K562 treated with DMSO at 1 percent for 12 hours (cell line): ENCODE measurements around the gene PCED1B. TPM values are rescaled to one million over a fixed set of nuclear protein-coding genes. Genes with fewer than 3 reads are reported as not detected.

Experiments
- total RNA-seq: library from RNA; unstranded; fragments of 300-600 nt; gene quantifications from 2 replicates; pipeline ENCODE4 v1.2.3, GENCODE V29; 2022; ENCODE audit not compliant: insufficient read depth

The PCED1B gene
- total RNA-seq, result 19.1 and 26.2 TPM in 2 replicates

GRCh38 chr12:47079468-47079980 lies at the start of gene PCED1B, which contains the start of gene AMIGO2:
Gene PCED1B, plus strand, starts transcription at chr12:47079621. Its CDS starts 155,443 bp downstream, at chr12:47235064.
Gene AMIGO2, minus strand, starts transcription at chr12:47079959. Its CDS starts 957 bp downstream, at chr12:47079002.

Other genes with a start within 250 kb of the PCED1B start
- 9.3 and 26.4 TPM in 2 replicates for gene AMIGO2, start 338 bp downstream of the PCED1B start, total RNA-seq